AG04449 (cell line): ENCODE measurements around the gene SUMO3.

ENCODE experiments used
- CTCF ChIA-PET: fragments of 350-600 bp; formaldehyde crosslinking; extraction: SDS; loops from one replicate; lab custom pipeline; 2021; ENCODE audit warnings: antibody characterized with exemption; lab: Yijun Ruan, JAX
- POLR2A ChIA-PET: fragments of 400-600, 350-600 bp; formaldehyde crosslinking; extraction: SDS; loops from one replicate; lab custom pipeline; 2020; ENCODE audit warnings: antibody characterized with exemption, inconsistent platforms; lab: Yijun Ruan, JAX
- DNase-seq: peaks from one replicate; pipeline ENCODE4 v3.0.0-alpha.2; 2010; ENCODE audit warnings: low read depth, low spot score
- H3K4me3 ChIP-seq: 2 replicates; pipeline ENCODE4 v1.5.1; 2011; ENCODE audit warnings: low read depth, mild to moderate bottlenecking, control low read depth, low read length
- CTCF ChIP-seq: IDR thresholded peaks from one replicate; pipeline ENCODE4 v1.5.1; 2011; ENCODE audit warnings: mild to moderate bottlenecking, moderate library complexity, low read length, control low read depth, inconsistent platforms; ENCODE audit not compliant: insufficient read depth; ENCODE audit errors: missing control alignments

SUMO3 gene

GRCh38 chr21:44849616-44850130, 31.8 kb upstream of the SUMO3 start:
- no peak for TF ChIP-seq CTCF
- CTCF ChIA-PET: no interaction called here
- no peak for DNase-seq
- POLR2A ChIA-PET: interaction anchor here (0.8 kb wide), 1 partner anchor 14 kb away, joined by 3 read pairs; no protein-coding TSS in a partner anchor
- no peak overlapping the region for H3K4me3 ChIP-seq

DNA sequence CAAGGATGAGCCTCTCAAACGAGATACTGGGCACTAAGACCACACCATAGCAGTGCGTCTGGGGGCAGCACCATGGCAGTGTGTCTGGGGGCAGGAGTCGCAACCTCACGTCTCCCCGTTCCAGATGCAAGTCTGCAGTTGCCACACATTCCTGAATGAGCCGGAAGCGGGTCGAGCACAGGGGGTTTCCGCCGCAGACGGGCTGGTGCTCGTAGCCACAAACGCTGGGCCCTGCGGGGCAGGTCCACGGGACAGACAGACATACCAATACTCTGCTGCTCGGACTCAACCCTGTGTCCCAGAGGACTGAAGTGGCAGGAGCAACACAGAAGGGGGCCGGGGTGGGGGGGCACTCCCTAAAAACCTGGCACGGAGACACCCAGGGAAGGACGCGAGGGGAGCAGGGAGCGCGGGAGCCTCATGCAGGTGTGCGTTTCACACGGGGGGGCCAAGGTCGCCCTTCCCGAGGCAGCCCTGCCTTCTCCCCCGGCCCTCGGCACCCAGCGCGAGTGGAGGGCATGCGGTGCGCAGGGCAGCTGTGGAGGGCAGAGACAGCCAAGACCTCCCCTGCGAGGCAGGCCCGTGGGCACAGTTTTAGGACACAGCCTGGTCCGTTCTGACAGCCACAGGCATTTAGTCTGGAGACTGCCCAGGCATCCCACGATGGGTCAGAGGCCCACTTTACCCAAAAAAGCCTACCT, 31.1 kb upstream of the SUMO3 start:
- TF ChIP-seq CTCF: no peak
- DNase-seq: no peak
- POLR2A ChIA-PET: interaction anchor here (0.8 kb wide), 1 partner anchor 15 kb away, joined by 3 read pairs; no protein-coding TSS in a partner anchor
- CTCF ChIA-PET: no interaction called here
- H3K4me3 ChIP-seq: no peak overlapping the region

DNA sequence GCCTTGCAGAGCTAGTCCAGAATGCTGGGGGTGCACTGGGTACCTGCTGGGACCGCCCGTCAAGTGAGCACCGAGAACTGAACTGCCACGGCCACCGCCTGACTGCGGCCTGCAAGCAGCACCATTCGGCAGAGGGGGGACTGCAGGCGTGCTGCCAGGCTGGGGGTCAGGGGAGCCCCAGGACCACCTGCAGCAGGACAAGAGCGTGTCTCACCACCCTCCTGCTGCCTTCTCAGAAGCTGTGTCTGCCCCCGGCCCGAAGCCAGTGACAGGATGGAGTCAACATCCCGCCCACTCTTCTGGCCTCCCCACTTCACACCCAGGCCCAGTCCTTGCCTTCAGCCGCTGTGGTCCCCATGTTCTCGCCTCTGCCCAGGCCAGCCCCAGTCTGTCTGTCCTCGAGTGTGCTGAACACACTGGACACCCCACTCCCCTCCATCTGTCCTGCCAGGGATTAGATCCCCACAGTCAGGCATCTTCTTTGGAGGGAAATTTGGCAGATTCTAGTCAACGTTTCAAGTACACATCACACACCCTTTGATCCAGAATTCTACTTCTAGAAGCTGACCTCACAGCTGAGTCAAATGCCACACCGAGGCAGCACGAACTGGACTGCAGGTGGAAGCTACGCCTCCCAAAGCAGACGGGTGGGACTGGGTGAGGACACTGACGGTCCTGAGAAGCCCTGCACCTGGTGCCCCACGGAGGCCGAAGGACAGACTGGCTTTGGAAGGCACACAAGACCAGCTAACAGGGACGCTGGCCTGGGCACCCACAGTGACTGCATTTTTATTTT, 29.6 kb upstream of the SUMO3 start:
- no peak for DNase-seq
- POLR2A ChIA-PET: no interaction called here
- TF ChIP-seq CTCF: no peak
- CTCF ChIA-PET: no interaction called here
- H3K4me3 ChIP-seq: no peak overlapping the region

- H3K4me3 ChIP-seq: peak overlapping the region; percentile 52; the same call in 1 of the 2 replicates
- no peak for DNase-seq
- ChIA-PET POLR2A (no interaction called here), CTCF (interaction anchor here (0.7 to 1.2 kb wide), 8 partner anchors 8 to 53 kb away, joined by 3 to 7 read pairs (median 4); no protein-coding TSS in a partner anchor)
- no peak for TF ChIP-seq CTCF
Measured at GRCh38 chr21:44846485-44847260, 28.8 kb upstream of the SUMO3 start.

- DNase-seq: no peak
- peak overlapping the region; percentile 52 for H3K4me3 ChIP-seq
- ChIA-PET CTCF (interaction anchor here (0.7 to 1.2 kb wide), 8 partner anchors 9 to 53 kb away, joined by 3 to 7 read pairs (median 4); no protein-coding TSS in a partner anchor), POLR2A (no interaction called here)
- no peak for TF ChIP-seq CTCF
Measured at GRCh38 chr21:44846224-44846484, 28.3 kb upstream of the SUMO3 start.
